Activated CD8-positive, alpha-beta memory T cell treated with anti-CD3 and anti-CD28 coated beads, Interleukin-2, amount 50 U/mL, for 24 hours (primary cell): ENCODE results near the gene PTPRN2.
"Not testable (repeated sequence)": the region's sequence is repeated elsewhere in the genome, so short reads cannot be mapped to it uniquely, and the experiment has no call there.

Source experiments
- DNase-seq: peaks from one replicate; pipeline ENCODE4 v3.0.0-alpha.2; 2020; ENCODE audit errors: extremely low read depth

Gene PTPRN2

GRCh38 chr7:157701395-157702180 is 886.0 kb downstream of the PTPRN2 start:
- not testable (repeated sequence) for DNase-seq

GRCh38 chr7:157700231-157701005 is 887.2 kb downstream of the PTPRN2 start:
- no peak for DNase-seq

DNA sequence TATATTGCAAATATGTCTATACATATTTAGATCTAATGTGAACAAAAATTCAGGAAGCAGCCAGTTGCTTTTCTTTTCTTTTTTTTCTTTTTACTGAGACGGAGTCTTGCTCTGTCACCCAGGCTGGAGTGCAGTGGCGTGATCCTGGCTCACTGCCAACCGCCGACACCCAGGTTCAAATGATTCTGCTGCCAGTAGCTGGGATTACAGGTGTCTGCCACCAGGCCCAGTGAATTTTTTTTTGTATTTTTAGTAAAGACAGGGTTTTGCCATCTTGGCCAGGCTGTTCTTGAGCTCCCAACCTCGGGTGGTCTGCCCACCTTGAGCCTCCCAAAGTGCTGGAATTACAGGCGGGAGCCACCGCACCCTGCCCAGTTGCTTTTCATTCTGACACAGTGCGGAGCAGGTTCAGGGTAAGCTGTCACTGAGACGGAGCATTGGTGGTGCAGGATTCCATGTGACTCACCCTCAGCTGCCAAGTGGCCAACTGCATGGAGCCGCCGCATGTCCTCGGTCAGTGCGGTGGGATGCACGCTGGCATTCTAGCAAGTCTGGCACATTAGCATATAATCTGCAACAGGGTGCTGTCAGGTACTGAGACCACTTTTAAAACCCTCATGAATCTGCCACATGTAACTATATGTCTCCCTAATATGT is 888.1 kb downstream of the PTPRN2 start:
- no peak for DNase-seq

DNA sequence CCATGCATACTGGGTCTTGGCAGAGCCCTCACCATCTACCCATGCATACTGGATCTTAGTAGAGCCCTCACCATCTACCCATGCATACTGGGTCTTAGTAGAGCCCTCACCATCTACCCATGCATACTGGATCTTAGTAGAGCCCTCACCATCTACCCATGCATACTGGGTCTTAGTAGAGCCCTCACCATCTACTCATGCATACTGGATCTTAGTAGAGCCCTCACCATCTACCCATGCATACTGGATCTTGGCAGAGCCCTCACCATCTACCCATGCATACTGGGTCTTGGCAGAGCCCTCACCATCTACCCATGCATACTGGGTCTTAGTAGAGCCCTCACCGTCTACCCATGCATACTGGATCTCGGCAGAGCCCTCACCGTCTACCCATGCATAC is 890.3 kb downstream of the PTPRN2 start:
- DNase-seq = not testable (repeated sequence)

DNA sequence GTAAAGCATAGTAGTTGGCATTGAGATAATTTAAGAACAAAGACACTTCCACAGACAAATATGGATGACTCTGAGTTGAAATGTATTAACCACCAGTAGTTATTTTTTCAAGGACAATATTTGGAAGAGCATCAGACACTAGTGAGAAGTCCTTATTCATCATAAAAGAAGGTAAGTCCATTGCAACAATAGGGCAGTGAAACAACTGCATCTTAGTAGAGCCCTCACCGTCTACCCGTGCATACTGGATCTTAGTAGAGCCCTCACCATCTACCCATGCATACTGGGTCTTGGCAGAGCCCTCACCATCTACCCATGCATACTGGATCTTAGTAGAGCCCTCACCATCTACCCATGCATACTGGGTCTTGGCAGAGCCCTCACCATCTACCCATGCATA is 892.0 kb downstream of the PTPRN2 start:
- not testable (repeated sequence) for DNase-seq

- no peak for DNase-seq
Measured at GRCh38 chr7:157694376-157694665, 893.3 kb downstream of the PTPRN2 start.

DNA sequence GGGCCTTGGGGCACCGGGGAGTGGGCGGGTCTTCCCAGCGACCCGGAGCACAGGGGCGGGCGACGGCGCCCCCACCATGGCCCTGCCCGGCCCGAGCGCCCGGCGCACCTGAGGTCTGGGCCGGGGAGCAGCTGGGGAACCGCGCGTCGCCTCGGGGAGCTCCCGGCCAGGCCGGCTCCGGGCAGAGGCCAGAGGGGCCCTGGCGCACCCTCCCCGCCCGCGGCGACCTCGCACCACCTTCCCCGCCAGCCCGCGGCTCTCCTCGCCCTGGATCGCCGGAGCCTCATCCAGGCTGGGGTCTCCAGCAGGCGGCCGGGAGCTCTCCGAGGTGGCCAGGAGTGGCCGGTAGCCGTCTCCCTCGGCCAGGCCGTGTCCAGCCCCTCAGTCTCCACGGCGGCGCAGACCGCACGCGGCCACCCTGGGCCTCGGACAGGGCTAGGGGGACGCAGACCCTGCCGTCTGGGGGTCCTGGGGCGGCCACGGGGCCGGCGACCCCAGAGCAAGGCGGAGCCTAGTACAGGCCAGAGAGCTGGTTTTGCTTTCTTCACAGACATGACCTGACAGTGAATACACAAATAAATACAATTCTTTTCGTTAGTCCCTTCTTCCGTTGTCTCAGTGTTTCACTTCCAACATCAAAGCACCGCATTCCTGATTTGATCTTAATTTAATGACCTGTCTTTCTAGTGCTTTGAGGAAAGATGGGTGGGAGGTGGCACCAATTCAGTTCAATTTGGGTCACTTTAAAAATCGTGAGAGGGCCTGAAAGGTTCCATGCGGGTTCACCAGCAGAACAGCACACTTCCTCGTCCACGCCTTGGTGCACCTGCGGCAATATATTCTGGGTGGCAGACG is 893.9 kb downstream of the PTPRN2 start:
- DNase-seq = no peak

GRCh38 chr7:157693071-157693520 is 894.5 kb downstream of the PTPRN2 start:
- no peak for DNase-seq

GRCh38 chr7:157692460-157693011 is 895.1 kb downstream of the PTPRN2 start:
- no peak for DNase-seq

GRCh38 chr7:157691586-157692459 is 895.8 kb downstream of the PTPRN2 start:
- DNase-seq = no peak

- DNase-seq = no peak
Measured at GRCh38 chr7:157690833-157691585, 896.6 kb downstream of the PTPRN2 start.

DNA sequence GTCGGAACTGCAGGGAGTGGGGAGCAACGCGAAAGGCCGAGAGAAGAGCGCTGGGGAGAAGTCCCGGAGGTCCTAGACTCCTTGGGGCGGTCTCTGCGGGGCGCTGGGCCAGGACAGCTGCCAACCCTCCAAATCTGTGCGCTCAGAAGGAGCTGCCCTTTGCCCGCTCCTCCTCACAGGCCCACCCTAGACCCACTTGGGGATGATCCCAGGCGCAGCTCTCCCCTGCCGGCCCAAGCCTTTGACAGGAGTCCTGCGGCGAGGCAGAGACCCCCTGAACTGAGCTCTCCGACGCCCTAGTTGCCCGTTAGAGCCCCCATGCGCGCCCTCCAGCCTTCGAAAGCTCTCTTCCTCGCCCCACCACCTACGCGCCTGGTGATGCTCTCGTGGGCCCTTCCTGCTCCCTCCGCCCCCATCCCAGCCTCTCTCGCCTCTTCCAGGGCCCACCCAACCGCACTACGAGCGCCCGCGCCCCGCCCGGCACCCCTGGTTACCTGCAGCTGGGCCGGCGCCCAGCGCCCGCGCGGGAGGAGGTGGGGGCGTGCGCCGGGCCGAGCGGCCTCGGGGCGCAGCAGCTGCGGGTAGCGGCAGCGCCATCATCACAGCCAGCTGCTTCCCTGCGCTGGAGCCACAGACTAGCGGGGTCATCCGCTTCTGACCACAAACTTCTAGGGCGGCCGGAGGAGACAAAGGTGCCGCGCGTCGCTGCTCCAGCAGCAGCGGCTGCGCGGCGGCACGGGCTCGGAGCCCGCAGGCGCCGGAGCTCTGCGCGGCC is 897.4 kb downstream of the PTPRN2 start:
- no peak for DNase-seq

- no peak for DNase-seq
Measured at GRCh38 chr7:157689269-157690057, 898.2 kb downstream of the PTPRN2 start.

DNA sequence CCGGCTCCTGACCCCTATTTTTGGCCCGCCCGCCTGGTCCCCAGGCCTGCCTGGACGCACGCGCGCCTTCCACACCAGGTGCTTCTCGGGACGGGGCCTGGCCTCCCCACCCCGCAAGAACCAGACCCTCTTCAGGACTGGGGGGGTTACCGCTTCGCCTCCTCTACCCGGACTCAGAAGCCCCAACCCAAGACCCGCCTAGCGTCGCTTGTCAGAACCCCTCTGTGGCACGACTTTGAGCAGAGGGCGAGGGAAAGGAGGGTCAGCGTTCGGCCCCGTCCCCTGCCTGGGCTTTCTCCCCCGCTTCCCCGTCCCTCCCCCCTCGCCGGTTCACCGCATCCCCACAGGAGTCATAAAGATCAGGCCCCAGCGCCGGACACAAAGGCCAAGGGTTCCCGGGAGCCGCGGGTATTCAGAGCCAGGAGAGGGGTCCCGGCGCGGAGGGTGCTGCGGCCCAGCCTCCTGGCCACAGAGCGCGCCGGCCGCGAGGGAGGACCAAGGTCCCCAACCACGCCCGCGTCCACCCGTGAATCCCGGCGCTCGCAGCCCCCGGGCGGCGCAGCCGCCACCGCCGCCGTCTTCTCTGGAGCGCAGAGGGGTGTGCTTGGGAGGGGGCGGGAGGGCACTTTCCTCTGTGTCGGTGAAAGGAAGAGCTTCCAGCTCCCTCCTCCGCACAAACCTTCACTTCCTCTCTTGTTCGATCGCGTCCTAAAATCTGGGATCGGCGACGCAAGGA is 898.9 kb downstream of the PTPRN2 start:
- no peak for DNase-seq

DNA sequence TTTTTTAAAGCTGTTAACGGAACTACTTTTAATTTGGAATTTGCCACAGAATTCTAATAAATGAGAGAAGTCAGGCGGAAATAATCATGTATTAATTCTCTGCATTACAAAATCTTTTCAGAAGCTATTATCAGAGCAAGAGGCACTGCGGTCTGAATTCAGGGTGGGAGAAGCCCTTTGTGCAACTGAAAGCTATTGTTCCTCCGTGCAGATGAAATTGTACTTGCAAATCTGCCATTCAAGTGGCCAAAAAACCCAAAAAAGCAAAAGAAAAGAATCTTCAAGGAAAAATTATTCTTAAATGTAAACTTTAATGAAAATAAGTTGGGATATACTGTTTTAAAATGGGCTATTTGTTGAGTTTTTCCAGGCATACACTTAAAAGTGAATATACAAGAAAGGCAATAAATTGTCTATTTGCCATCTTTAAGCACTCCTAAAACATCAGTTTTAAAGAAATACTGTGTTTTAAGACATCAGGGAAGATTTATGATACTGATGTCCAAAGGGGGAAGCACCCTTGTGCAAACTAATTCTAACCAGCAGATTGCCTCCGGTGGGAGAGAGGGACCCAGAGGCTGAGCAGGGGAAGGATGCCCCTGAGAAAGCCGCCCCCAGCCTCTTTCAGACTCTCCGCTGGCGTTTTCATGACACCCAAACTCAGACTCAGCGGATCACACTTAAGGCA is 899.6 kb downstream of the PTPRN2 start:
- DNase-seq = no peak

- no peak for DNase-seq
Measured at GRCh38 chr7:157687158-157687557, 900.5 kb downstream of the PTPRN2 start.
